Stimulated activated CD8-positive, alpha-beta memory T cell treated with anti-CD3 and anti-CD28 coated beads, Interleukin-15, amount 100 ng/mL, for 1 hour (primary cell): ENCODE data around the gene PIGT.

Source experiments
- DNase-seq: peaks from one replicate; pipeline ENCODE4 v3.0.0-alpha.2; 2020; ENCODE audit warnings: low read depth

The PIGT gene

GRCh38 chr20:45400346-45401031 lies 15.5 kb upstream of the PIGT start:
- DNase-seq: no peak

GRCh38 chr20:45402946-45403345 lies 13.0 kb upstream of the PIGT start:
- DNase-seq: no peak

GRCh38 chr20:45404438-45404837 lies 11.5 kb upstream of the PIGT start:
- no peak for DNase-seq

GRCh38 chr20:45405571-45406259 lies 10.2 kb upstream of the PIGT start:
- no peak for DNase-seq

GRCh38 chr20:45406260-45407066 lies 9.5 kb upstream of the PIGT start:
- no peak for DNase-seq

- no peak for DNase-seq
Measured at GRCh38 chr20:45407067-45407745, 8.7 kb upstream of the PIGT start.

- no peak for DNase-seq
Measured at GRCh38 chr20:45407783-45408645, 7.9 kb upstream of the PIGT start, which contains the start of gene DBNDD2. Gene DBNDD2 (plus strand): TSS chr20:45408289. CDS start chr20:45408468, 179 bp downstream.

- DNase-seq: no peak
Measured at GRCh38 chr20:45408646-45409213, 7.2 kb upstream of the PIGT start.

- no peak for DNase-seq
Measured at GRCh38 chr20:45409521-45410272, 6.2 kb upstream of the PIGT start.

GRCh38 chr20:45410887-45411286 lies 5.1 kb upstream of the PIGT start:
- DNase-seq: no peak

GRCh38 chr20:45412653-45413052 lies 3.3 kb upstream of the PIGT start:
- no peak for DNase-seq

- no peak for DNase-seq
Measured at GRCh38 chr20:45413479-45413878, 2.5 kb upstream of the PIGT start.

- DNase-seq: no peak
Measured at GRCh38 chr20:45416917-45417316, 976 bp downstream of the PIGT start.

GRCh38 chr20:45419188-45420091 lies 3.5 kb downstream of the PIGT start:
- no peak for DNase-seq

GRCh38 chr20:45420125-45420524 lies 4.2 kb downstream of the PIGT start:
- DNase-seq: no peak

- DNase-seq: no peak
Measured at GRCh38 chr20:45423700-45424099, 7.8 kb downstream of the PIGT start.

- DNase-seq: no peak
Measured at GRCh38 chr20:45425561-45425960, 9.6 kb downstream of the PIGT start.

- DNase-seq: no peak
Measured at GRCh38 chr20:45426320-45427016, 10.5 kb downstream of the PIGT start.
